Activated CD8-positive, alpha-beta memory T cell treated with anti-CD3 and anti-CD28 coated beads, Interleukin-2, amount 50 U/mL, for 1 hour (primary cell): ENCODE data around the gene LEFTY1.
"Not testable (repeated sequence)": the region's sequence is repeated elsewhere in the genome, so short reads cannot be mapped to it uniquely, and the experiment has no call there.

ENCODE experiments used
- DNase-seq: peaks from one replicate; pipeline ENCODE4 v3.0.0-alpha.2; 2020; ENCODE audit errors: extremely low read depth

LEFTY1 gene

DNA sequence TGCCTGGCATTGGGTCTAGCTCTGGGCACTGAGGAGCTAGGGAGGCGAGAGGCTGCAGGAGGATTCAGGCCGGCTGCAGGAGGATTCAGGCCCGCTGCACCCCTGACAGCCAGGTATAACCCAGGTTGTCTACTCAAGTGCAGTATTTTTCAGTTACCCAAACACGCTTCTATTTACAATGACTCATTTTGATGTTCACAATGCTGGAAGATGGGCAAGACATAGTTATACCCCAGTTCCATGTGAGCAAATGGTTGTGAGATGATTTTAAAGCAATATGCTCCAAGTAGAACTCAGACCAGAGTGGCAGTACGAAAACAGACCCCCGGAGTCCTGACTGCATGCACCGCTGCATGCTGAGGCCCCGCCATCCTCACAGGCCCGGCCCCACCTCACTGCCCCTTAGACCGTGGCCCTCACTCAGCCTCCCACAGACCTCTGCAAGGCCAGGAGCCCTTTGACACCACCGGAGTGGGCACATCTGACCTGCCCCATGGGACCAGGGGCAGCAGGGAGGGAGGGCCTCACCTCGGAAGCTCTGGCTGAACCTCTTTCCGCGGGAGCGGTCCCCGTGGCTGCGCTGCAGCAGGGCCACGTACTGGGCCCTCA, 553 bp downstream of the LEFTY1 start:
- no peak for DNase-seq

DNA sequence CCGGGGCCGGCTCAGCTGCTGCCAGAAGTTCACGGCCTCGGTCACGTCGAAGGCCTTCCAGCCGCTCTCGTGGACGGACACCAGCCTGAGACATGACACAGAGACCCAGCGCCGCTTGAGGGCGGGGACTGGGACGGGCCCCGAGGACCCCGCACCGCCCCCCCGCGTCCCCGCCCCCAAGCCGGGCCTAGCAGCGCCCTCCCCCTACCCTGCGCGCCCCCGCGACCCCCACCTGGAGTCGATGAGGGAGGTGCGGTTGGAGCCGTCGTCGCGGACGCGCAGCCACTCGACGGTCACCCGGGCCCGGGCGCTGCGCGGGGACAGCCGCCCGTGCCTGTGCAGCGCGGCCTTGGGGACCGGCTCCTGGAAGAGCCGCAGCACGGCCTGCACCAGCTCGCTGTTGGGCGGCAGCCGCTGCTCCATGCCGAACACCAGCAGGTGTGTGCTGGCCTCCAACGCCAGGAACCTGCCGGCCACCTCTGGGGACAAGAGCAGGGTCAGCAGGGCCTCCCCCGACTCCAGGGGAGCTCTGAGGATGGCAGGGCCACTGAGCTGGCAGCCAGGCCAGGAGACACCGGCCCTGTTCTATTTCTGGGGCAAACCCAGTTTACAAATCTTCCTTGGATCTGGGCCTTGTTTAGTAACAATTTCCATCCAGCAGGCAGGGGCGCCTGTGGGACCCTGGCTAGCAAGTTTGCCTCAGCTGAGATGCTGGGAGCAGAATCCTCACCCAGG, 1.2 kb downstream of the LEFTY1 start:
- DNase-seq = not testable (repeated sequence)

DNA sequence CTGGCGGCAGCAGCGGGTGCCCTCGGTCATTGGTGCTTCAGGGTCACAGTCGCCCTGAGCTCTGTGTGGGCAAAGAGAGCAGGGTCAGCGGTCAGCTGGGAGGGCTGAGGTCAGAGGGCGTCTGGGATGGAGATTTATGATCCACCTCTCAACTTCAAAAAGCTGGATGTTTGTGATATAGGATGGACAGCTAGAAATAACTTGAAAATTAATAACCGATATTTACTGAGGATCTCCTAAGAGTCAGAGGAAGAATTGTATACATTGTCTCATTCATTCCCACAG, 2.0 kb downstream of the LEFTY1 start:
- DNase-seq = no peak

DNA sequence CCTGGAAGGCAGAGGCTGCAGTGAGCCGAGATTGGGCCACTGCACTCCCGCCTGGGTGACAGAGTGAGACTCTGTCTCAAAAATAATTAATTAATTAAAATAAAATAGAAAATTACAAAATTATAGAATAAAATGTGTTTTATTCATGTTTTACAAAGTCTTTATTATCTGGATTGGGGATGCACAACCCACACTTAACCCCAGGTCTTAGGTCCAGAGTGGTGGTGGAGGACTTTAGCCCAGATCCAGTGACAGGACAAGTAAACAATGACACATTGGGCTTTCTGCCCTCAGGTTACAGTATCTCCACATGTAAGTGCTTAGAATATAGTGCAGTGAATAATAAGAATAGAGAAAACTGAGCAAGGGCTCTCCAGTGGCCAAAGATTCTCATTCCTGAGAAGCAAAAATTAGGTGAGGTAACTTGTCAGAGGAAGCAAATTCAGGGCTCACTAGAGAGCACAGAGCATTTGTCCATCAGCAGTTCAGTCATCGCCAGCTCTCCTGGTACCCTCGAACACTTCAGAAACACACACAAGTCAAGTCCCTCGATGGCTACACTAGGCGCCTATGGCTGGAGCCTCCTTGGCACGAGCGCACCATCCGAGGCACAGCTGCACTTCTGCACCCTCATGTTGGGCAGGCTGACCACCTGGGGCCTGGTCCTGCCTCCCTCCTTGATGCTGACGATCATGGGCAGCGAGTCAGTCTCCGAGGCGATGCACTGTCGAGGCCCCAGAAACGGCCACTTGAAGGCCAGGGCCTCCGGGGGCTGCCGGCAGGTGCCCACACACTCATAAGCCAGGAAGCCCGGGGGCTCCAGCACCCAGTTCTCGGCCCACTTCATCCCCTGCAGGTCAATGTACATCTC, 2.6 kb downstream of the LEFTY1 start:
- DNase-seq = no peak

DNA sequence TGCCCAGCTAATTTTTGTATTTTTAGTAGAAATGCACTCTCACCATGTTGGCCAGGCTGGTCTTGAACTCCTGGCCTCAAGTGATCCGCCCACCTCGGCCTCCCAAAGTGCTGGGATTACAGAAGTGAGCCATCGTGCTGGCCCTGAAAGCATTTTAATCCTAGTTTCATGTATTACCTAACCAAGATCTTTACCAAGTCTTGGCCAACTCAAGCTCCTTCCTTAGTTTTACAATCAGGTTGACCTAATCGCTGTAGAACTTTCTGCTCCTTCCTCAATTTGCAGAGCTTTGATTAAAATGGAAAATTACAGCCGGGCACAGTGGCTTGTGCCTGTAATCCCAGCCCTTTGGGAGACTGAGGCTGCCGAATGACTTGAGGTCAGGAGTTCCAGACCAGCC, 3.6 kb downstream of the LEFTY1 start:
- DNase-seq = no peak

DNA sequence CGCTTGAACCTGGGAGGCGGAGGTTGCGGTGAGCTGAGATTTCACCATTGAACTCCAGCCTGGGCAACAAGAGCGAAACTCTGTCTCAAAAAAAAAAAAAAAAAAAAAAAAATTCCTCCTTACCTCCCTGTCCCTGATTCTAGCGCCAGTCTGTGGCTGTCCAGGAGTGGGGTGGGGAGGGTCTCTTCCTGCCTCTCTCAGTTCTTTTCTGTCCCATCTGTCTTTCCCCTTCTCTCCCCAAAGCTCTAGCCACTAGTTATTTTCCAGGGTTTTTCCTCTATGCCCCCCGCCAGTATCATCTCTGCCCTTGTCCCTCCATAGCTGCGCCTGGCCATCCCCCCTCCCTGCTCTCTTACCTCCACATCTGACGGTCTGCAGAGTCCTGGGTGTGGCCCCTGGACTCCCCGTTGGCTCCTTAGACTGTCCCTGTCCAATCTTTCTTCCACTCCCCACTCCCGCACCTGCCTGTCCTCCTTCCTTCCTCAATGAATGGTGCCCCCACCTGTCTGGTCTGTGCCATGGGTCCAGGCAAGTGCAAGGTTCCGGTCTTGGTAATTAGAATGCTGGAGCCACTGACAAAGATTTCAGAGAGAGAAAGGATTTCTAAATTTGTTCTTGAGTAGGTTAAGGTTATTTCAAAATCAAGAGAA, 5.2 kb downstream of the LEFTY1 start:
- no peak for DNase-seq

DNA sequence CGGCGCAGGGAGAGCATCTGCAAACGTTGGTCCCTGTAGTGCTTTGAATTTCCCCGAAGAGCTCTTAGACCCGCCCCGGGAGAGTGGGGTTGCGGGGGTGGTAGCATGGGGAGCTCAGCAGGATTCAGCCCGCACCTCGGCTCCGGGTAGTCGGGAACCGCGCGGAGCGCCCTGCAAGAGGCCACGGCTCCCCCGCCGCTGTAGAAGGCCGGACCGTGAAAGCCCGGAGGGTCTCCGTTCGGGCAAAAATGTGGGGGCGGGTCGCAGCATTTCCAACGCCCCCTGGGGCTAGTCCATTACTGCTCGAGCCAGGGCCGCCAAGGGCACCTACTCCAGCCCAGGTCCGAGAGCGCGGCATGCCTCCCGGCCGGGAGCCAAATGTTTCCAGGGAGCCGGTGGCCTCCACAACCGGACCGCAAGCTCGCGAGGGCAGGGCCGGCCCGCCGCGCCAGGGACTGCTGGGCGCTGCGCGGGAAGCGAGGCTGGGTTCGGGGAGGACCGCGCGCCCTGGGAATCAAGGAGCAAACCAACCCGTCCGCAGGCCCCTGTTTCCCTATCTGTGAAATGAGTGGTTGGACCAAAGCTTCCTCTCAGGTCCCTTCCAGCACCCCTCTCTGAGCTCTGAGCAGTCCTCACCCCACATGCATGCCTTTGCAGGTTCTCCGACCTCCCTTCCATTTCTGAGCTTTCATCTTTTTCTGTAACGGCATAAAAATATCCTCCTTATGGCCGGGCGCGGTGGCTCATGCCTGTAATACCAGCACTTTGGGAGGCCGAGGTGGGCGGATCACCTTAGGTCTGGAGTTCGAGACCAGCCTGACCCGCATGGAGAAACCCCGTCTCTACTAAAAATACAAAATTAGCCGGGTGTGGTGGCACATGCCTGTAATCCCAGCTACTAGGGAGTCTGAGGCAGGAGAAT, 6.0 kb downstream of the LEFTY1 start:
- DNase-seq = no peak

DNA sequence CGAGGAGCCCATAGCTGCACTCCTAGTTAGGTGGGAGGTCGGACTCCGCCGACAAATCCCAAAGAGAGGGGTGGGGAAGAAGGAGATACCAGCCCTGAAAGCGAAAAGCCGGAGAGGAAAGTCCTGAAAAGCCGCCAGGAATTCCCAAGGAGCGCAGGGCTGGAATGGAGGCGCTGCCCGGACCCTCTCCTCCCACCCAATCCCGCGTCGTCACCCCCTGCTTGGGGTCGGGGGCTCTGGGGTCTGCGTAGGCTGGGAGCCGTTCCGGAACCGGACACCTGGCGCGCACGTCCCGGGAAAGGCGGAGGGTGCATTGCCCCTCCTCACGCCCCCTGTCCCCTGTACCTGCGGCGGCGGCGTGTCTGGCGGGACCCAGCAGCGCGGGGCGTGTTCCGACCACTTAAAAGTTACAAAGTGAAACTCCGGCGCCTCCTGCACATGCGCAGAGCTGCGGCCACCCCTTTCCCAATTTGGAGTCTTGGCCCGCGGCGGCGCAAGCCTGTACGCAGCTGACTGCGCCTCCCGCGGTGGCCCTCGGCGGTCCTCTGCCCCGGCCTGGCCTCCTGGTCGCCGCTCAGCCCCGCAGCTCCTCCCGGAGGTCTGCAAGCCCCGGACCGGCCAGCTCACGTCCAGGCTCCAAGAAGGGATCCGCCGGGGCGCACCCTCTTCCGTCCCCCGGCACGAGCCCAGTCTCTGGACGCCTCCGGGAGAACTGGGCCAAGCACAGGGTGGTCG, 6.8 kb downstream of the LEFTY1 start, which contains the start of gene TMEM63A:
Gene TMEM63A (minus strand): TSS at position 422 of the 735 bp plus-strand sequence. CDS start 4,800 bp downstream, outside the sequence.
- DNase-seq = peak; percentile 82

DNA sequence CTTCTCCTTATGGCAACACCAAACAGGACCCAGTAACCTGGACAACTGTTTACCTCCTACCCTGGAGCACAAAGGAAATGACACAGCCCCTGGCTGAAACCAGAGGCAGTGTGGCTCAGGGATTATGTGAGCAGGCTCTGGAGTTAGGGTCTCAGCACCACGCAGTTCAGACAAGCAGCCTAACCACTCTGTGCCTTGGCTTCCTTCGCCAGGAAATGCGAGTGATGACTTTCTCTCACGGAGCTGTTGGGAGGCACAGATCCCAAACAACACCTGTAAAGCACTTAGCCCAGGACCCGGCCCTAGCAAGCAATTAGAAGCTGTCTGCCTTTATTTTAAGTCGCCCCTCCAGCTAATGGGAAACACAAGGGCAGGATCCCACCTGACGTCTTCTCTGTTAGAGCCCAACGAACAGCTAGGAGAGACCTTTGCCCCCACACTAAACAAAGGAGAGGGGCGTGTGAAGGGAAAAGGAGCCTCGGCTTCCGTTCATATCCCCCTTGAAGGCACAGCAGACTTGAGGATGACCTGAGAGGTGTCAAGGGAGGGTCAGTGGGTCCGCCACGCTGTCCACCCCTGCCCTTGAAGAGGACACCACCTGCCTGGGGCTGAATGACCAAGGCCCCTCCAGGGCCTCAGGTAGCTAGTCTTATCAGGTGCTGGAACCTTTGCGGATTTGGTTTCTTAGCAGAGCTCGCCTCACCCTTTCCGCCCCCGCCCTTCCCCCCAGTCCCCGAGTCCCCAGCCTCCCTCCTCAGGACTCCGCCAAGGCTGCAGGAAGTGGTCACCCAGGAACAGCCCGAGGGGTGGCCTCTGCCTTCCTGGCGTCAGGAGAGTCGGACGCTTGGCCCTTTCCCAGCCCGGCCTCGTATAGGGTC, 7.6 kb downstream of the LEFTY1 start:
- no peak for DNase-seq

DNA sequence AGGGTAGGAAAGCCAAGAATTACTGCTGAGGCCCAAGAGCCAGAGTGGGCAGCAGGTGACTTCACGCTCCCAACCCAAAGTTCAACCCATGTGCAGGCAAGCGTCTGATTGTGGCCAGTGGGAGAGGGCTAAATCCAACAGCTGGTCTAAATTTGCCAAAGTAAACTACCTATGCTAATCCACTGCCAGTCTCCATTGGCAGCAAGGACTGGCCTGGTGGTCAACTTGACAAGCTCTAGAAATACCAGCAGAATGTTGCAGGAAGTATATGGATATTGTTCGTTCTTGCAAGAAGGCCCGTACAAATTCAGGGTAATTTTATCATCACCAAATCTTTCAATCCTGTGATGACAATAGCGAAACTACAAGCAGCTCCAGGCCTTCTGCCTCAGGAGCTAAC, 8.3 kb downstream of the LEFTY1 start:
- no peak for DNase-seq

DNA sequence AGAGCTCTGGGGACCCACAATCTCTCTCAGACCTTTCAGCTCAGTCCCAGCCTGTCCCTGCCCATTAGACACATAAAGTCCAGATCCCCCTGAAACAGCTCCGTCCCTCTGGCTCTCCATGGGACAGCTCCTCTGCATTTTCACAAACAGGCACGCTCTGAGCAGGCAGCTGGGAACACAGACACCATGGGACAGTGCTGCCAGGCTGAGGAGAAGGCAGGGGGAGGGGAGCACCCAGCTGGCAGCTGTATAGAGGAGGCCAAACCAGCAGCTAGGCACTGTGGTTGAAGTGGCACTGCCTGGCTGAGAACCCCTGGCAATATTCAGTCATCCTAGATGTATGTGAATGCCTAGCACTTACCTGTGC, 8.7 kb downstream of the LEFTY1 start:
- DNase-seq = no peak

DNA sequence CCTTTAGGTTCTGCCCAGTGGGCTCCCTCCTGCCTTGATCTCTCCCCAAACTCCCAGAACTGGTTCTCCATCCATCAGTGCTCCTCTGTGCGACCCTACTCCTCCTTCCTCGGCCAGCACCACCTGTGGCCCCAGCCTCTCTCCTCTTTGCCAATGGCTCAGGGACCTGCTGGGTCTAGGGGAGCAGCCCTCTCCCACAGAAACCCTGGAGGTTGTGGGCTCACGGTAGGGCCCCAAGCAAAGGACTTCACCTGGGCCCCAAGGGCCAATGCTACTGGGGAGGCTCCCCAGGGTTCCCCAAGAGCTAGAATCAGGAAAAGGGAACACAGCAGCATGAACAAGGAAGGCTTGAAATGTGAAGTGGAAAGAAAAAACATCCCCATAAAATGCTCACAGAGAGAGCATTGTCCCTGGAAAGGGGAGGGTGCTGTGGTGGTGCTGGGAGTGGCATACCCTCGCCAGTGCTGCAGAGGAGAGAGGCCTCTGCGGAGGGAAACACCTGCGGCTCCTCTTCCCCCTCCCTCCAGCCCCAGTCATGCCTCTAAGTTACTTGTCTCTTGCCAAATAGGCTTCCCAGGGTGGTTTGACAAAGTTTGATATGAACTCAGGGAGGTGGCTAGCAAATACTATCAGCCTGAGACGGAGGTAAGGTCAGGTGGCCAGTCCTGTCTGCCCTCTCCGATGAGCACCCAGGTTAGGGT, 9.3 kb downstream of the LEFTY1 start:
- no peak for DNase-seq

DNA sequence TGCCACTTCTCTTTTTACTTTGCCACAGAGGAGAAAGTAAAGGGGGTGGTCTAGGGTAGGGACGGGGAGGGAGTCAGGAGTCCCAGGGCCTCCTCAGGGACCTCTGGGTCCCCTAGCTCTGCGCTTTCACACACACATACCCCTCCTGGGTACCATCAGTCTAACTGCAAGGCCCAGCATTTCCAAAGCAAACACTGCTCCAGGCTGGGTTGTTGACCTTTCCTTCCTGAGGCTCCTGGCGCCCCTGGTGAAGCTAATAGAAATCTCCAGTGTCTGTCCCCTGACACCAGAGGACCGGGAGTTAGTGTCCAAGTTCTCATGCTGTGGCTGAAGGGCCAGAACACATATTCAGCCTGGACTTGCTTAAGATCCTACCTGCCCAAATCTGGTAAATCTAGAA, 10.7 kb downstream of the LEFTY1 start:
- DNase-seq = no peak

DNA sequence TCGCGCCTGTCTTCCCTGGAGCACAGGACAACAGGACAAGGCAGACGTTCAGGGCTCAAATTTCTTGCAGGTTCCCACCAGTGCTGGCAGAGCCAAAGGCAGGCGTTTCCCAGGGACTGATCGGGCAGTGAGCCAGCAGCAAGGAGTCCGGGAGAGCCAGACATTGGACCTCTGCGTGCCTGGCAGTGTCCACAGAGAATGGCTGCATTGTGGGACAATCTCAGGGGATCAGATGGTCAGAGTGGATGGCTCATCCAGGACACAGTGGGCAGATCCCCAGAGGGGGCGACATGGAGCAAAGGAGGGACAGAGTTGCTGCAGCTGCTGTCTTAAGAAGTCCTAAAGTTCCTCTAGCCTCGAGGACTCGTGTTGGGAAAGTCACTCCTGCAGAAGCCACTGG, 11.4 kb downstream of the LEFTY1 start:
- no peak for DNase-seq

DNA sequence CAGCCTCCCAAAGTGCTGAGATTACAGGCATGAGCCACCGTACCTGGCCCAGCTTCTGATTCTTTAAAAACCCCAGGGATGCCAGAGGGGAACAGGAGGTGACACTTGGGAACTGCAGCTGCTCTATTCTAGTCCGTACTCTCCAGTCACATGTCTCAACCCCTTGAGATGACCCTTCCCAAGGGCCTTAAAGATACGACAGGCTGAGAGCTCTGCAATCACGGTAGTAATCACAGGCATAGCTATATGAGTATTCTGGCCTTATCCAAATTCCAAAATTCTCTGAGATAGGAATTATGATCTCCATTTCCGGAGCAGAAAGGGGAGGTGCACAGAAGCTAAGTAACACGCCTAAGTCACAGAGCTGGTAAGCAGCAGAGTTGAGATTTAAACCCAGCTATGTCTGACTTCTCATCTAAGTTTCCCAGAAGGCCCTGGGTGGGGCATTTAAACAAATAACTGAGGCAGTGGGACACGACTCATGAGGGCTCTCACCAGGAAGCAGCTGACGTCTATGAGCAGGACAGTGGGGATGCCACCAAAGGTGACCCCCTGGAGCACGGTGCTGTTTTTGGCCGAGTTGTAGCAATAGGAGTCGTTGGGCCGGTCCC, 11.9 kb downstream of the LEFTY1 start:
- no peak for DNase-seq

DNA sequence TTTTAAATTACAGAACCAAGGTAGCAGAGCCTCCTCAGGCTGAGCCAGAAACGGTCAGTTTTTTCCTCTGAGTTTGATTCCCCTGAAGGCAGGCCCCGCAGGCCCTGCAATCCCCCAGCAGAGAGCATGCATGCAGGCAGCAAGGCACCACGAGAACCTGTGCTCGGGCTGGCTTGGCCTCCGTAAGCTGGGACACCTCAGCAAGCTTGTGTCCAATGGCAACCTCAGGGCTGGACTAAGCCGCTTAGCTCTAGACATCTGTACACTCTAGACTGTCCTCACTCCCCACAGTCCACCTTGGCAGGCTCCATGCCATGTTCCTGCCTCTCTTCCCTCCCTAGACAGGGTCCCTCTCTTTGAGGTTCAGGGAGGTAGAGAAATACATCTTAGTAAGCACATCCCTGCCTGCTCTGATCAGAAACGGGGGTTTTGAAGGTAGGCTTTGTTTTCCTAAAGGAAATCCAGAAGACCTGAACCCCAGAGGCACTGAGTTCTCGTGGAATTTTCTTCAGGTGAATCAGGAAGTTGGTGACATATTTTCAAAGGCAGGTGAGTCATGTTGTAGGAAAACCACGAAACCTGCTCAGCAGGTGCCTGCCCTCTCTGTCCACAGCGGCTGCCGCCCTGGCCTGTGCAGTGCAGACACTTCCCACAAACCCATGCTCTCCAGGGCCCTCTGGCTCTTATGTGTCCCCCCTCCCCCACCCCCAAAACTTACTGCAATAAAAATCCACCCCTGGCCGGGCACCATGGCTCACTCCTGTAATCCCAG, 13.7 kb downstream of the LEFTY1 start:
- no peak for DNase-seq

DNA sequence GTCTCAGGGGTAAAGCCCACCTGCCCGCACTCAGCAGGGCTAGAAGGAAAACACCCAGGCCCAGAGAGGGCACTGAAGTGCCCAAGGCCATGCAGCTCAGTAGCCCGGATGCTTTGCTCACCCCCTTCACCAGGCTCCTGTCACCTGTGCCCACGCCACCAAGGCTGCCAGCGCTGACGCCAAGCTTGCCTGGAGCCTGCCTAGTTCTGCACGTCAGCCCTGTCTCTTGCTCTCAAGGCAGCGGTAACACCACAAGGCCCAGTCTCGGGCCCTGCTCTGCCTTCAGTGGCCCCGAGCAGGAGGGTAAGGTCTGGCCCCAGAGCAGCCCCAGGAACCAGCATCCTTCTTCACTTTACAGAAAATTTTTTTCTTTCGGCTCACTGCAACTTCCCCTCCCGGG, 14.5 kb downstream of the LEFTY1 start:
- DNase-seq = no peak
